GM20000 (cell line): ENCODE measurements around the gene SPDYE3.
"Not testable (repeated sequence)": the region's sequence is repeated elsewhere in the genome, so short reads cannot be mapped to it uniquely, and the experiment has no call there.

Source experiments
- DNase-seq: peaks from one replicate; pipeline ENCODE4 v3.0.0; 2012; ENCODE audit warnings: low spot score
- TF ChIP-seq, protein P1 (sequence below): IDR thresholded peaks from 2 replicates; pipeline ENCODE4 v1.5.1; 2012; ENCODE audit warnings: mild to moderate bottlenecking, control low read depth; ENCODE audit errors: extremely low read depth, missing control alignments

Gene SPDYE3, protein sequence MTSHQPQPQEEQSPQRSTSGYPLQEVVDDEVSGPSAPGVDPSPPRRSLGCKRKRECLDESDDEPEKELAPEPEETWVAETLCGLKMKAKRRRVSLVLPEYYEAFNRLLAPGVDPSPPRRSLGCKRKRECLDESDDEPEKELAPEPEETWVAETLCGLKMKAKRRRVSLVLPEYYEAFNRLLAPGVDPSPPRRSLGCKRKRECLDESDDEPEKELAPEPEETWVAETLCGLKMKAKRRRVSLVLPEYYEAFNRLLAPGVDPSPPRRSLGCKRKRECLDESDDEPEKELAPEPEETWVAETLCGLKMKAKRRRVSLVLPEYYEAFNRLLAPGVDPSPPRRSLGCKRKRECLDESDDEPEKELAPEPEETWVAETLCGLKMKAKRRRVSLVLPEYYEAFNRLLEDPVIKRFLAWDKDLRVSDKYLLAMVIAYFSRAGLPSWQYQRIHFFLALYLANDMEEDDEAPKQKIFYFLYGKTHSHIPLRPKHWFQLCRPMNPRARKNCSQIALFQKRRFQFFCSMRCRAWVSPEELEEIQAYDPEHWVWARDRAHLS

DNA sequence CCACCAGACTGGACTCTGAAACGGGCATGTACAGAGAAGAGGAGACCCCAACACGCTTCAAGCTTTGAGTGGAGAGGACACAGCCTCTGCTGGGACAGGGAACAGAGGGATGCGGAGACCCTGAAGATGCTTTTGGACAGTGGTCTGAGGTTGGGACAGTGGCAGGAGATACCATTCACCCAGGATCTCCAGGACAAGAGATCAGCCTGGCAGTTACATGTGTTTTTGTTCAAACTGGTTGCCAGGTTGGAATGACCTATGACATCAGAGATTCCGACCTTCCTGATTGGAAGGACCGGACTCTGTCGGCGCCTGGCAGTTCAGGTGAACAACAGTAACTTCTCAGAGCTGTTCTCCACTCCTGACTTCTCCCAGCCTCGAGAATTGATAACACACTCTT lies at the start of gene SPDYE3:
Gene SPDYE3, plus strand, starts transcription at position 301 of the 400 bp plus-strand sequence. CDS start 184 bp downstream, outside the sequence.
- not testable (repeated sequence) for DNase-seq

DNA sequence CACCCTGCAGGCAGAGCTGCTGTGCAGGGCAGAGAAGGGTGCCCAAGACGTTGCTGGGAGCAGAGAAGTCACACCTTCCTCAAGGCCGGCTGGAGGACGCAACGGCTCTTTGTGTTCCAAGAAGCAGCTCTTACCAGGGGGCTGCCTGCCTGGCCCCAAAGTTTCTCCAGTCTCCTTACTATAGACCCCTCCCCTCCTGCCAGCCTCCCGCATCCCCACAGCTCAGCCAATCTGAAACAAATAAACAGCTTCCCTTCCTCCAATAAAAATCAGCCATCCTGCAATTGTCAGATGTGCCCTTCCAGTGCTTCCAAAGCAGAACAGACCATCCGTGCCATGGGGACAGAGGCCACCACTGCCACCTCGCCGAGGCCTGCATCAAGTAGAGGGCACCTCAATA lies 47.5 kb upstream of the SPDYE3 start:
- DNase-seq, result not testable (repeated sequence)

DNA sequence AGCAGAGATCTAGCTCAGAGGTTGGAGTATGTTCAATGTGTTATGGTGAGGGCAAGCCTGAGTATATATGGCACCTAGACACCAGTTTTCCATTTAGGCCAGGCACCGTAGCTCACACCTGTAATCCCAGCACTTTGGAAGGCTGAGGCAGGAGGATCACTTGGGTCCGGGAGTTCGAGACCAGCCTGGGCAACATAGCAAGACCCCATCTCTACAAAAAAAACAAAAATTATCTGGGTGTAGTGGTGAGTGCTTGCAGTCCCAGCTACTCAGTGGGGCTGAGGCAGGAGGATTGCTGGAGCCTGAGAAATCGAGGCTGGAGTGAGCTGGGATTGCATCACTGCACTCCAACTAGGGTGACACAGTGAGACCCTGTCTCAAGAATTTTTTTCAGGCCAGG lies 44.6 kb upstream of the SPDYE3 start:
- not testable (repeated sequence) for DNase-seq

DNA sequence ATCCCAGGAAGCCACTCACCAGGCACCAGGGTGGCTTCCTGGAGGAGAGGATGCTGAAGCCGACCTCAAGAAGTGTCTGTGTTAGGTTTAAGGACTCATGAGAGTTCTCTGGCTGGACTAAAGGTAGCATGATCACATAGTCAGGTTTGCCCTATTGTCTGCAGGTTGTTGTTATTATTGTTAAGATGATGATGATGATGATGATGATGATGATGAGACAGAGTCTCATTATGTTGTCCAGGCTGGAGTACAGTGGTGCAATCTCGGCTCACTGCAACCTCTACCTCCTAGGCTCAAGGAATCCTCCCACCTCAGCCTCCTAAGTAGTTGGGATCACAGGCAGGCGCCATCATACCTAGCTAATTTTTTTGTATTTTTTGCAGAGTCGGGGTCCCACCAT lies 43.3 kb upstream of the SPDYE3 start:
- DNase-seq, result not testable (repeated sequence)

DNA sequence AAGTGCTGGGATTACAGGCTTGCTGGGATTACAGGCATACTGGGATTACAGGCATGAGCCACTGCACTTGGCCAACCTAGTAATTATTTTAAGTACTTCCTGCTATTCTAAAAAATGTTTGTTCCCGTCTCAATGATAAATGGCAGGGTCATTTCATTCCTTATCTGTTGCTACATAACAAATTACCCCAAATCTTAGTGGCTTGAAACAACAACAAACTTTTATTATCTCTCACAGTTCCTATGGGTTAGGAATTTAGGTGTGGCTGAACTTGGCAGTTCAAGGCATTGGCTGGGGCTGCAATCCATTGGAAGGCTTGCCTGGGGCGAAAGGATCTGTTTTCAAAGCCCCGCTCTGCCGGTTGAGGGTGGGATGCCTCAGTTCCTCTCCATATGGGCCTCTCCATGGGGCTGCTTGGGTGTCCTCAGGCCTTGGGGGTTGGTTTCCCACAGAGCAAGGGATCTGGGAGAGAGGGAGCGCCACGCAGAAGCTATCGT lies 42.8 kb upstream of the SPDYE3 start:
- not testable (repeated sequence) for DNase-seq

DNA sequence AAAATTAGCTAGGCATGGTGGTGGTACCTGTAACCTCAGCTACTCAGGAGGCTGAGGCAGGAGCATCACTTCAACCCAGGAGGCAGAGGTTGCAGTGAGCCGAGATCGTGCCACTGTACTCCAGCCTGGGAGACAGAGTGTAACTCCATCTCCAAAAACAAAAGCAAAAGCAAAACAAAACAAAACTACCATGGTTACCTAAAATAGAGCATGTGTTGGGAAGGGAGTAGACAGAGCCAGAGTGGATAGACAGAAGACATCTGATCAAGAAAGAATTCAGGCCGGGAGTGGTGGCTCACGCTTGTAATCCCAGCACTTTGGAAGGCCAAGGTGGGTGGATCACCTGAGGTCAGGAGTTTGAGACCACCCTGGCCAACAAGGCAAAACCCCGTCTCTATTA lies 41.7 kb upstream of the SPDYE3 start:
- DNase-seq, result not testable (repeated sequence)

DNA sequence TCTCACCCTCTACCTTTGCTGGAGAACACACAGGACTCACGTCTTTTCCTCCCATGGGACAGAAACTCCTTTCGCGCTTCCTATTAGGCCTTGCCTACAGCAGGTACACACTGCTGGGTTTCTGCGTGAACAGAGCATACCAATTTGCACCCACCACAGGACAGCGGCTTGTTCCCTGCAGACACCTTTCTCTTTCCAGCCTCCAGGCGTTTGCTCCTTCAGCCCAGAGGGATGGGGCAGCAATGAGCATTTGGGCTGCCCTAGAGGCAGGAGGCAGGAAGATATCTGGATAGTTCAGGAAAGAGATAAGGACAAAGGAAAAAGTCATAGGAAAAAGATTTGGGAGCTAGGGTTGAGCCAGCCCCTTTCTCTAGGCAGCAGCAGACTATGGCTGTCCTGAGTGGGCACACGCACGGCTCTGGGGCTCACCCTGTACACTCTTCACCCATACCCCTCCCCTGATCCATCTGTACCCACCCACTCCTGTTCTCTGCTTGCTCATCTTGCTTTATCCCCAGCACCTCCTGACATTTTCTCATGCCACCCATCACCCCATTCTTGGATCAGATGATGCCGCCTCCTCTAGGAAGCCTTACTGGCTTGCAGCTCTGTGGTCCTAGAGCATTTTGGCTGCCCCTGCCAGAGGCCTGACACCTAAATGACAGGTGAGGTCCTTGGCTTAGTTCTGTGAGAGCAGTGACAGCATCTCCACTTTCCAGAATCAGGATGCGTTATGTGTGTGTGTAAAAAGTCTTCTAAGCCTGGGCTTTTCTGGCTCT lies 40.7 kb upstream of the SPDYE3 start:
- no peak for DNase-seq
- TF ChIP-seq, protein P1, sequence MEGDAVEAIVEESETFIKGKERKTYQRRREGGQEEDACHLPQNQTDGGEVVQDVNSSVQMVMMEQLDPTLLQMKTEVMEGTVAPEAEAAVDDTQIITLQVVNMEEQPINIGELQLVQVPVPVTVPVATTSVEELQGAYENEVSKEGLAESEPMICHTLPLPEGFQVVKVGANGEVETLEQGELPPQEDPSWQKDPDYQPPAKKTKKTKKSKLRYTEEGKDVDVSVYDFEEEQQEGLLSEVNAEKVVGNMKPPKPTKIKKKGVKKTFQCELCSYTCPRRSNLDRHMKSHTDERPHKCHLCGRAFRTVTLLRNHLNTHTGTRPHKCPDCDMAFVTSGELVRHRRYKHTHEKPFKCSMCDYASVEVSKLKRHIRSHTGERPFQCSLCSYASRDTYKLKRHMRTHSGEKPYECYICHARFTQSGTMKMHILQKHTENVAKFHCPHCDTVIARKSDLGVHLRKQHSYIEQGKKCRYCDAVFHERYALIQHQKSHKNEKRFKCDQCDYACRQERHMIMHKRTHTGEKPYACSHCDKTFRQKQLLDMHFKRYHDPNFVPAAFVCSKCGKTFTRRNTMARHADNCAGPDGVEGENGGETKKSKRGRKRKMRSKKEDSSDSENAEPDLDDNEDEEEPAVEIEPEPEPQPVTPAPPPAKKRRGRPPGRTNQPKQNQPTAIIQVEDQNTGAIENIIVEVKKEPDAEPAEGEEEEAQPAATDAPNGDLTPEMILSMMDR, result no peak

DNA sequence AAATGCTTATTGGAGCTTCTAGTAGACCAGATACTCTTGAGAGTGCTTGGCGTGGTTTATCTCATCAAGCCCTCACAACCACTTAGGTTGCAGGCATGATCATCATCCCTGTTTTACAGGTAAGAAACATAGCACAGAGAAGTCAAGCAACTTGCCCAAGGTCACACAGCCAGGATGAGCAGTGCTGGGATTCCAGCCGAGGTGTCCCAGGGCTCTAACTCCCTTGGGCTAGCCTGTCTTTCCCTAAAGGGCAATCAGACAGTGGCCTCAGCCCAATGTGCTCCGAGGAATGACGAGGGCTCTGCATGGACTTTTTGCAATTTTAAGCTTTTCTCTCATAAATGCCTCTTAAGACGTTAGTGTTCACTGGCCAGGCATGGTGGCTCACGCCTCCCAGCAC lies 39.9 kb upstream of the SPDYE3 start:
- TF ChIP-seq, protein P1, result no peak
- DNase-seq, result no peak

DNA sequence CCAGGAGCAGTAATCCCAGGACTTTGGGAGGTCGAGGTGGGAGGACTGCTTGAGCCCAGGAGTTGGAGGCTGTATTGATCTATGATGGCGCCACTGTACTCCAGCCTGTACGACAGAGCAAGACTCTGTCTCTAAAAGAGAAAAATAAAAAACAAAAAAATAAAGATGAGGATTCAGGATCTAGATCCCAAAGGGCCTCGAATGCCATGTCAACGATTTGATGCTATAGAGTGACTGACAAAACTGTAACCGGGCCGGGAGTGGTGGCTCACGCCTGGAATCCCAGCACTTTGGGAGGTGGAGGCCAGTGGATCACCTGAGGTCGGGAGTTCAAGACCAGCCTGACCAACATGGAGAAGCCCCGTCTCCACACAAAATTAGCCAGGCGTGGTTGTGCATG lies 38.6 kb upstream of the SPDYE3 start:
- DNase-seq, result not testable (repeated sequence)

DNA sequence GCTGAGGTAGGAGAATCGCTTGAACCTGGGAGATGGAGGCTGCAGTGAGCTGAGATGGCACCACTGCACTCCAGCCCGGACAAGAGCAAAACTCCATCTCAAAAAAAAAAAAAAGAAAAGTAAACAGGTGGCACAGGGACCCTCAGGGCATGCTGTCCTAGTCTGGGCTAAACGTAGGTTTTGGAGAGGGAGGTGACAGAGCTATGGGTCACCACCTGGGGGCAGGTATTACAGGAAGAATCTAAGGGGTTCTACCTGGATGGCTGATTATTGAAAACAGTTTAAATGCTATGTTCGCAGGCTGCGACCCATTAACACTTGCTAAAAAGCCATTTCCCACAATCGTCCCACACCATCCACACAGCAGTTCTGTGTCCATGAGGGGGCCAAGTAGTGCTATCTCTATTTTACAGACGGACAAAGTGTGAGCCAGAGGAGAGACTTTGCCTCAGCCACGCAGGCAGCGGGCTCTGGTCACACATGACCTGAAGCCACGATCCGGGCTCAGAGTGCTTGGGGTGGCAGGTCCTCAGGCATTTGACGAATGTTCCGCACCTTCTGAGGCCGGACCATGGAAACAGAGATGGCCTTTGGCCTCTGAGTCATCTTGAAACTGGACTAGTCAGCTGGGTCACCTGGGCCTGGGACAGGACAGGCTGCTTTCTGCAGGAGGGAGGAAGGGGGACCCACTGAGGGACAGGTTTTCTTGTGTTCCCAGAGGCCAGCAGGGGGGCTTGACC lies 38.0 kb upstream of the SPDYE3 start:
- not testable (repeated sequence) for DNase-seq

DNA sequence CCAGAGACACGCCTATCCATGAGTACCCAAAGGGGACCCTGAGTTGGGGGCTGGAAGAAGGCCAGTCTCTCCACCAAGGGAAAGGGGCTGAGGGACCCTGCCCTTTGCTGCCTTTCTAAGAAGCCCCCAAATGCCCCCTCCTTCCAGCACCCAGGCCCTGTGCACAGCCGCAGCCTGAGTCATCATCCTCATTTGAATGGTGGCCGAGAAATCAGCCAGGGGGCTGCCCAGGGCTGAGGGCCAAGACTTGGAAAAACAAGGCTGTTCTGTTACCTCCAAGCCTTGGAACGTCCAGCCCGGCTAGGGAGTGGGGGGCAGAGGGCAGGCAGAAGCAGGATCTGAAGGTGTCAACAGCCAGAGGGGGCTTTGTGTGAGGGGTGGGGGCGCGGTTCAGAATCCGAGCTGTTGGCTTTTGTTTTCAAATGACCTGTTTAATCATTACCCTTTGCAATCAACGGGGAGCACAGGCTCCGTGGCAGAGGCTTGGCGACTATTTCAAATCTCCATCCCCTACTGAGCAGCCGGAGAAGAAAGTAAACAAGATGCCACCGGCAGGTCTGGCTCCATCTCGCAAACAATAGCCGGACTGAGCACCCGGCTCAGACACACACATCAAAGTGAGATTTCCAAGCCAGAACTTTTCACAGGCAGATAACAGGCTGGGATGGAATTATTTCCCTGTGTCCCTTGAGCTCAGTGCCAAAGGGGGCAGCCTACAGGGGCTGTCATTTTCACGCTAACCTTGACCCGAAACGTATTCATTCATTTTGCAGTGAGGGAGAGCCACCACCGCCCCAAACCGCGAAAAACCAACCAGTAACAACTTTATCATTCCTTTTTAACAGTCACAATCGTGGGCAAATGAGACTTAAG lies 37.2 kb upstream of the SPDYE3 start:
- not testable (repeated sequence) for DNase-seq

DNA sequence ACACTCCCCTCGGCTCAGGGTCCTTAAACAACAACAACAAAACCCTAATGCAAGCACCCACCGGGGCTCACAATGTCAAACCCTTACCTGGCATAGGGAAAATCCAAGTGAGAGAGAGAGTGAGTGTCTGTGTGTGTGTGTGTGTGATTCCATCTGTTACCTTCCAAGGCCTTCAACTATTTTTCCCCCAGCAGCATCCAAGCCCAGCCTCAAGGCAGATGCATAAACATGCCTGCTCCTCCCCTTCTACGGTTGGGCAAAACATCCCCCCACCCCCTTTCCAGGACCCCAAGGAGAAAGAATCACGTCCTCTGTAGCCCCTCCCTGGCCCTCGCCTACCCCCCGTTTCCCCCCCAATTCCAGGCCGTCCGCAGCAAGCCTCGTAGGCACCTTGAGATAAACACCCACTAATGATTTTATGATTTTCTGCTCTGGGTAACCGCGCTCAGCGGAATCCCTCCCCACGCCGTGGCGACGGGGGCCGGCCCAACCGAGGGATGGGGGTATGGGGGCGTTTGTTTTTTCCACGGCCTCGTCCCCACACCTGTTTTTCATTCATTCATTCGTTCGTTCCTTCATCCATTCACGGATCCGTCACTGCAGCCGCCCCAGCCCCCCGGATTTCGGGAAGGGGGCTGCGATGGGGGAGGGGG lies 36.4 kb upstream of the SPDYE3 start:
- not testable (repeated sequence) for DNase-seq
